ENCODE data around the gene COX7B2.

DNA sequence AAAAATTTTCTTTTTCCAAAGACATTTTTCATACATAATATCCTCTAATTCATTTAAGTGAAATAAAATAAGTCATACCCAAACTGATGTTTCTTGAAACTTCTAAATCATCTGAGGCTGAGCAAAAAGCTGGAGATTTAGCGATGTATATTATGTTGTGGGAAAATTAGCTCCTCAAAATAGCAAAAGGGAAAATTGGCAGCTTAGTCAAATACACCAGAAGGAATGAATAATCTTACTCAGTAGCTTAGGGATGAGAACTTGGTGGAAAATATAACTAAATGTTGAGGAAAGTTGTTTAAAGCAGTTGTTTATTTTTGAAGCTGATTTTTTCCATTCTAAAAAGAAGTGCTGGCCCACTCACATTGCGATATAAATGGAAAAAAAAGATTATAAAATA lies 43.4 kb upstream of the COX7B2 start:
- TF ChIP-seq, protein P1, sequence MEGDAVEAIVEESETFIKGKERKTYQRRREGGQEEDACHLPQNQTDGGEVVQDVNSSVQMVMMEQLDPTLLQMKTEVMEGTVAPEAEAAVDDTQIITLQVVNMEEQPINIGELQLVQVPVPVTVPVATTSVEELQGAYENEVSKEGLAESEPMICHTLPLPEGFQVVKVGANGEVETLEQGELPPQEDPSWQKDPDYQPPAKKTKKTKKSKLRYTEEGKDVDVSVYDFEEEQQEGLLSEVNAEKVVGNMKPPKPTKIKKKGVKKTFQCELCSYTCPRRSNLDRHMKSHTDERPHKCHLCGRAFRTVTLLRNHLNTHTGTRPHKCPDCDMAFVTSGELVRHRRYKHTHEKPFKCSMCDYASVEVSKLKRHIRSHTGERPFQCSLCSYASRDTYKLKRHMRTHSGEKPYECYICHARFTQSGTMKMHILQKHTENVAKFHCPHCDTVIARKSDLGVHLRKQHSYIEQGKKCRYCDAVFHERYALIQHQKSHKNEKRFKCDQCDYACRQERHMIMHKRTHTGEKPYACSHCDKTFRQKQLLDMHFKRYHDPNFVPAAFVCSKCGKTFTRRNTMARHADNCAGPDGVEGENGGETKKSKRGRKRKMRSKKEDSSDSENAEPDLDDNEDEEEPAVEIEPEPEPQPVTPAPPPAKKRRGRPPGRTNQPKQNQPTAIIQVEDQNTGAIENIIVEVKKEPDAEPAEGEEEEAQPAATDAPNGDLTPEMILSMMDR (conservative IDR thresholded peaks at IDR 0.05; ENCODE audit: low read depth, low read length), result no peak
- TF ChIP-seq EZH2 (IDR thresholded peaks at IDR 0.05; ENCODE audit: low read length, unreplicated experiment) (no peak), EZH2phosphoT487 (IDR thresholded peaks at IDR 0.05; ENCODE audit: borderline replicate concordance, low read length) (no peak)
